Neural progenitor cell (in vitro differentiated cells): ENCODE data around the gene ETFRF1. TPM values are rescaled to one million over a fixed set of nuclear protein-coding genes. Genes with fewer than 3 reads are reported as not detected.

Experiments
- DNase-seq: peaks from one replicate; pipeline ENCODE4 v3.0.0-alpha.2; 2016; ENCODE audit warnings: low spot score
- H2AFZ ChIP-seq: fragments of 200-600 bp; sonication (generic); replicated peaks from 2 replicates; pipeline ENCODE4 v1.6.1; 2016; ENCODE audit warnings: antibody characterized with exemption
- H3F3A ChIP-seq: fragments of 200-600 bp; sonication (generic); 2 replicates; pipeline ENCODE4 v1.6.1; 2016; ENCODE audit warnings: antibody characterized with exemption, low read depth
- H3K27ac ChIP-seq: fragments of 200-600 bp; sonication (generic); 2 replicates; pipeline ENCODE4 v1.5.1; 2016; ENCODE audit warnings: mild to moderate bottlenecking
- H3K27me3 ChIP-seq: fragments of 200-600 bp; sonication (generic); 2 replicates; pipeline ENCODE4 v1.6.1; 2016; ENCODE audit warnings: mild to moderate bottlenecking, moderate library complexity
- H3K36me3 ChIP-seq: fragments of 200-600 bp; sonication (generic); 2 replicates; pipeline ENCODE4 v1.5.1; 2016
- H3K4me1 ChIP-seq: fragments of 200-600 bp; sonication (generic); 2 replicates; pipeline ENCODE4 v1.6.1; 2016; ENCODE audit warnings: mixed run types
- H3K4me2 ChIP-seq: fragments of 200-600 bp; sonication (generic); 2 replicates; pipeline ENCODE4 v1.6.1; 2016
- H3K4me3 ChIP-seq: fragments of 200-600 bp; sonication (generic); 2 replicates; pipeline ENCODE4 v1.5.1; 2016
- H3K79me2 ChIP-seq: fragments of 200-600 bp; sonication (generic); 2 replicates; pipeline ENCODE4 v1.6.1; 2016; ENCODE audit warnings: low read depth
- H3K9ac ChIP-seq: fragments of 200-600 bp; sonication (generic); 2 replicates; pipeline ENCODE4 v1.6.1; 2016
- H3K9me3 ChIP-seq: fragments of 200-600 bp; sonication (generic); 2 replicates; pipeline ENCODE4 v1.5.1; 2016; ENCODE audit warnings: low read depth
- H4K20me1 ChIP-seq: fragments of 200-600 bp; sonication (generic); 2 replicates; pipeline ENCODE4 v1.6.1; 2016; ENCODE audit warnings: low read depth
- H3K27ac Mint-ChIP-seq: 3 replicates; pipeline ENCODE4 v1.8.0; 2021; ENCODE audit warnings: mixed read lengths
- H3K27me3 Mint-ChIP-seq: 2 replicates; pipeline ENCODE4 v1.8.0; 2022; ENCODE audit warnings: low read depth, mild to moderate bottlenecking, inconsistent platforms, moderate library complexity, mixed read lengths; ENCODE audit not compliant: insufficient read depth
- H3K36me3 Mint-ChIP-seq: 3 replicates; pipeline ENCODE4 v1.8.0; 2021; ENCODE audit warnings: mixed read lengths
- H3K4me1 Mint-ChIP-seq: 3 replicates; pipeline ENCODE4 v1.8.0; 2021; ENCODE audit warnings: mixed read lengths
- H3K4me3 Mint-ChIP-seq: 3 replicates; pipeline ENCODE4 v1.8.0; 2021; ENCODE audit warnings: mild to moderate bottlenecking, moderate library complexity, mixed read lengths
- H3K9me3 Mint-ChIP-seq: 3 replicates; pipeline ENCODE4 v1.8.0; 2020; ENCODE audit warnings: mixed read lengths
- CTCF ChIP-seq: fragments of 200-600 bp; sonication (generic); IDR thresholded peaks from 2 replicates; pipeline ENCODE4 v1.5.1; 2017; ENCODE audit warnings: antibody characterized with exemption, mild to moderate bottlenecking
- EZH2 ChIP-seq: fragments of 200-600 bp; sonication (generic); IDR thresholded peaks from 2 replicates; pipeline ENCODE4 v1.6.1; 2017; ENCODE audit warnings: antibody characterized with exemption, mild to moderate bottlenecking, moderate library complexity
- EZH2phosphoT487 ChIP-seq: fragments of 200-600 bp; sonication (generic); IDR thresholded peaks from 2 replicates; pipeline ENCODE4 v1.6.1; 2017; ENCODE audit warnings: antibody characterized with exemption
- total RNA-seq: library from RNA; depleted of rRNA; stranded (reverse); fragments of >200 nt; gene quantifications from 2 replicates; pipeline ENCODE4 v1.2.3, GENCODE V29; 2015; ENCODE audit warnings: low replicate concordance

The ETFRF1 gene
- total RNA-seq, 1 donor from 2014 or later: 57.7 TPM

GRCh38 chr12:25253371-25254068 is 58.5 kb downstream of the ETFRF1 start:
- Histone ChIP-seq H3K79me2 (peaks cover 18% of the 10 kb centered on the region), H3F3A (peaks cover 13% of the 10 kb centered on the region), H3K36me3 (no peaks in the 10 kb centered on the region), H3K9me3 (no peaks in the 10 kb centered on the region), H3K9ac (no peak overlapping the region), H3K27ac (no peak overlapping the region), H3K4me1 (peaks cover 8% of the 10 kb centered on the region), H2AFZ (no peak overlapping the region), H3K27me3 (peaks cover 21% of the 10 kb centered on the region), H3K4me2 (no peak overlapping the region), H4K20me1 (peaks cover 17% of the 10 kb centered on the region), H3K4me3 (no peak overlapping the region)
- Mint-ChIP-seq H3K36me3 (peaks cover 5% of the 10 kb centered on the region), H3K4me3 (no peak overlapping the region), H3K27me3 (peaks cover 23% of the 10 kb centered on the region), H3K9me3 (peaks cover 3% of the 10 kb centered on the region), H3K4me1 (peaks cover 18% of the 10 kb centered on the region), H3K27ac (no peak overlapping the region)
- DNase-seq: no peak
- TF ChIP-seq CTCF (no peak), EZH2 (no peak), EZH2phosphoT487 (no peak)

DNA sequence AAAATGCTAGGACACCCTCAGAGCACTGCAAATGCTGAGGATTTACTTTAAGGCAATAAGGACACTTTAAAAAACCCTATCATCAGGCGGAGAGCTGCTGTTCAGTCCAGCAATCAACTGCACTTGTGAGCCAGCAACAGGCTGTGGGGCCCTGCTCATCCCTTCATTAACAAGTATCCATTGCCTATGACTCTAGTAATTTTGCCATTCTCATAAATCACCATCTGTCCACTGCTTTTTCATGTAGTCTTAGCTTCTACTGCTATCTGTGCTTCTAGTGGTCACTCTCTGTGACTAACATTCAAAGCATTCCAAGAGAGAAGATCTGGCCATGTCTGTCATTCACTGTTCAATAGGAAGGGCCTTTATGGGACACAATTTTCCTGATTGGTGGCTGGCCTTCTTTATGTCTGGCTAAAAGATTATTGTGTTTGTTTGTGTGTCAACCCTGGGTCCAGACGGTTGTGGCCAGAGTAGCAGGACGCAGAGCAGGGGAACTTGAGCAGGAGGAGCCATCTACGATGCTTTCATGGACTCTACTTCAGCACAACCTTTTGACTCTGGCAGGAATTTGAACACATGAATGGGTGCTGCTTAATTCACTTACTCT is 59.3 kb downstream of the ETFRF1 start:
- Mint-ChIP-seq H3K27ac (no peak overlapping the region), H3K4me3 (no peak overlapping the region), H3K27me3 (peaks cover 23% of the 10 kb centered on the region), H3K9me3 (peaks cover 3% of the 10 kb centered on the region), H3K36me3 (peaks cover 5% of the 10 kb centered on the region), H3K4me1 (peaks cover 18% of the 10 kb centered on the region)
- Histone ChIP-seq H2AFZ (no peak overlapping the region), H3K36me3 (no peaks in the 10 kb centered on the region), H3K4me1 (peaks cover 8% of the 10 kb centered on the region), H3K9ac (no peak overlapping the region), H3K4me2 (no peak overlapping the region), H3F3A (peaks cover 13% of the 10 kb centered on the region), H3K79me2 (peaks cover 9% of the 10 kb centered on the region), H3K27ac (no peak overlapping the region), H3K9me3 (no peaks in the 10 kb centered on the region), H3K27me3 (peaks cover 21% of the 10 kb centered on the region), H3K4me3 (no peak overlapping the region), H4K20me1 (peaks cover 8% of the 10 kb centered on the region)
- TF ChIP-seq CTCF (no peak), EZH2 (no peak), EZH2phosphoT487 (no peak)
- DNase-seq: no peak

Other genes starting within 250 kb of the ETFRF1 start
- 246 and 287 TPM in 2 replicates for gene BCAT1, start 246.1 kb upstream of the ETFRF1 start, total RNA-seq
- 0.68 and 1.1 TPM in 2 replicates for gene DNAI7, start 77 bp upstream of the ETFRF1 start, total RNA-seq
- 33.1 and 49.9 TPM in 2 replicates for gene KRAS, start 55.7 kb downstream of the ETFRF1 start, total RNA-seq